Measurements from ENCODE around the gene ASPSCR1.

The ASPSCR1 gene

GRCh38 chr17:81984773-81985410 lies 7.5 kb downstream of the ASPSCR1 start:
- DNase-seq = no peak

GRCh38 chr17:81986606-81987005 lies 9.2 kb downstream of the ASPSCR1 start:
- no peak for DNase-seq

GRCh38 chr17:81987161-81987770 lies 9.8 kb downstream of the ASPSCR1 start:
- DNase-seq = no peak

- DNase-seq = no peak
Measured at GRCh38 chr17:81990836-81991683, 13.6 kb downstream of the ASPSCR1 start.

GRCh38 chr17:81991684-81992305 lies 14.4 kb downstream of the ASPSCR1 start:
- DNase-seq = peak in 1 of 2 experiments; percentile 84

- no peak for DNase-seq
Measured at GRCh38 chr17:81992306-81993102, 15.1 kb downstream of the ASPSCR1 start.

GRCh38 chr17:81993729-81994592 lies 16.5 kb downstream of the ASPSCR1 start:
- no peak for DNase-seq

- DNase-seq = no peak
Measured at GRCh38 chr17:81994593-81995462, 17.4 kb downstream of the ASPSCR1 start.

GRCh38 chr17:81995463-81996231 lies 18.2 kb downstream of the ASPSCR1 start:
- no peak for DNase-seq

GRCh38 chr17:81996232-81996756 lies 18.9 kb downstream of the ASPSCR1 start:
- no peak for DNase-seq

GRCh38 chr17:81996757-81997441 lies 19.5 kb downstream of the ASPSCR1 start:
- DNase-seq = no peak

GRCh38 chr17:81998212-81998611 lies 20.8 kb downstream of the ASPSCR1 start:
- DNase-seq = no peak

- DNase-seq = no peak
Measured at GRCh38 chr17:81998691-81999438, 21.4 kb downstream of the ASPSCR1 start.

- no peak for DNase-seq
Measured at GRCh38 chr17:81999587-81999975, 22.2 kb downstream of the ASPSCR1 start.

- no peak for DNase-seq
Measured at GRCh38 chr17:81999976-82000802, 22.8 kb downstream of the ASPSCR1 start.

- DNase-seq = no peak
Measured at GRCh38 chr17:82000803-82001570, 23.6 kb downstream of the ASPSCR1 start.
